Uterus (tissue), 2 donors: Measurements from ENCODE around the gene CSF2.

ENCODE experiments used
- POLR2A ChIP-seq, 2 donors: fragments of 450-650 bp; IDR thresholded peaks; one replicate each; pipeline ENCODE4 v1.6.1; 2016; ENCODE audit warnings: antibody characterized with exemption in 2 of 2, mild to moderate bottlenecking in 1 of 2, moderate library complexity in 1 of 2
- TF ChIP-seq, protein P1 (sequence below), 4 experiments: fragments of 200-600 bp in 2 of 4; fragments of 450-650 bp in 2 of 4; sonication (generic) in 2 of 4; IDR thresholded peaks; one replicate each; pipeline ENCODE4 v1.5.1; 2016 to 2019; ENCODE audit warnings: antibody characterized with exemption in 4 of 4, mild to moderate bottlenecking in 2 of 4, moderate library complexity in 1 of 4

DNA sequence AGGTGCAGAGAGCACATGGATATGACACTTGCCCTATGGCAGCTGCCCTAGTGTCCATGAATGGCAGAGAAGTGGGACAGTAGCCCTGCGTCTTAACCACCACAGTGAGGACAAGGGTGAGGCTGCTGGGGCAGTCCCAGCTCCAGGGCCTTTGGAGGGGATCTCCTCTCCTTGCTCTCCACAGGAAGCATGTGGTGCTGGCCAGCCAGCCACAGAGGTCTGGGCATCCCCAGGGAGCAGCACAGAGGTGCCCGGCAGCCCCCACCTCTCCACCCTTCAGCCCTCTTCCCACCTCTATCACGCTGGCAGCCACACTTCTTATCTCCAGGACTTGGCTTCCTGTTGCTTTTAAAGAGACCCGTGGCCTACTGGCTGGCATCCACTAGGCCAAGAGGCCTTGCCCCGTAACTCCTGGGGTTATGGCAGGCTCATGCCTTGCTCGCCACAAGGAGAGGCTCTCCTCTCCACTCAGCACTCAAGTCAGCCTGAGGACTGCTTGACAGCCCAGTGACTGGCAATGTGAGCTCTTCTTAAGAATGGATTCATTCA lies 21.9 kb downstream of the CSF2 start:
- TF ChIP-seq, protein P1, sequence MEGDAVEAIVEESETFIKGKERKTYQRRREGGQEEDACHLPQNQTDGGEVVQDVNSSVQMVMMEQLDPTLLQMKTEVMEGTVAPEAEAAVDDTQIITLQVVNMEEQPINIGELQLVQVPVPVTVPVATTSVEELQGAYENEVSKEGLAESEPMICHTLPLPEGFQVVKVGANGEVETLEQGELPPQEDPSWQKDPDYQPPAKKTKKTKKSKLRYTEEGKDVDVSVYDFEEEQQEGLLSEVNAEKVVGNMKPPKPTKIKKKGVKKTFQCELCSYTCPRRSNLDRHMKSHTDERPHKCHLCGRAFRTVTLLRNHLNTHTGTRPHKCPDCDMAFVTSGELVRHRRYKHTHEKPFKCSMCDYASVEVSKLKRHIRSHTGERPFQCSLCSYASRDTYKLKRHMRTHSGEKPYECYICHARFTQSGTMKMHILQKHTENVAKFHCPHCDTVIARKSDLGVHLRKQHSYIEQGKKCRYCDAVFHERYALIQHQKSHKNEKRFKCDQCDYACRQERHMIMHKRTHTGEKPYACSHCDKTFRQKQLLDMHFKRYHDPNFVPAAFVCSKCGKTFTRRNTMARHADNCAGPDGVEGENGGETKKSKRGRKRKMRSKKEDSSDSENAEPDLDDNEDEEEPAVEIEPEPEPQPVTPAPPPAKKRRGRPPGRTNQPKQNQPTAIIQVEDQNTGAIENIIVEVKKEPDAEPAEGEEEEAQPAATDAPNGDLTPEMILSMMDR (IDR thresholded peaks at IDR 0.05) = no peak
- TF ChIP-seq POLR2A (IDR thresholded peaks at IDR 0.05) = no peak
